ENCODE measurements around the gene EGF. TPM values are rescaled to one million over a fixed set of nuclear protein-coding genes. Genes with fewer than 3 reads are reported as not detected.
"Not testable (repeated sequence)": the region's sequence is repeated elsewhere in the genome, so short reads cannot be mapped to it uniquely, and the experiment has no call there.

Gene EGF
- total RNA-seq, 1 experiment from 2014 or later, result not detected

DNA sequence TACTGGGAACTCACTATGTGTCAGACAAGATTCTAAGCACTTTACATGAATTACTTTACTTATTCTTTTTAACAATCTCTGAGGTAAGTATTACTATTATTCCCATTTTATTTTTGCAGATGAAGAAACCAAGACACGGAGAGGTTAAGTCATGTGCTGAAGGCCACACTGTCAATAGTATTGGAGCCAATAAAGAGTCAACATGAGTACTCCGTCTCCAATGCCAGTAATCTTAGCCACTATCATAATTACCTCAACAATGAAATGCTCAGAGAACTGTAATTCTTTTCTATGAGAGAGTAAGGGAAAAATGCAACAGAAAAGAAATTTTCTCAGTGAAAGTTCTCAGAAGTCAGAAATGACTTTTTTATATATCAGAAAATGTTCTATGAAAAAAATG is 12.7 kb downstream of the EGF start:
- Histone ChIP-seq H3K9me2 (replicated peaks; ENCODE audit: insufficient read depth, low read length) (no peaks in the 10 kb centered on the region), H2AFZ (ENCODE audit: low read length) (no peak overlapping the region), H3K79me2 (ENCODE audit: low read length) (no peaks in the 10 kb centered on the region), H3K4me1 (ENCODE audit: low read length) (no peaks in the 10 kb centered on the region), H3K27me3 (ENCODE audit: low read length) (no peaks in the 10 kb centered on the region), H3K4me3 (ENCODE audit: low read length) (no peak overlapping the region), H3K9me3 (ENCODE audit: low read length) (no peaks in the 10 kb centered on the region), H4K20me1 (ENCODE audit: insufficient read depth, low read depth, low read length) (no peaks in the 10 kb centered on the region), H3K36me3 (ENCODE audit: insufficient read depth, low read length) (no peaks in the 10 kb centered on the region), H3K27ac (ENCODE audit: low read length) (no peak overlapping the region), H3K4me2 (ENCODE audit: low read depth, low read length, poor library complexity, severe bottlenecking) (no peak overlapping the region), H3K9ac (ENCODE audit: low read length) (no peak overlapping the region)
- no peak for DNase-seq

DNA sequence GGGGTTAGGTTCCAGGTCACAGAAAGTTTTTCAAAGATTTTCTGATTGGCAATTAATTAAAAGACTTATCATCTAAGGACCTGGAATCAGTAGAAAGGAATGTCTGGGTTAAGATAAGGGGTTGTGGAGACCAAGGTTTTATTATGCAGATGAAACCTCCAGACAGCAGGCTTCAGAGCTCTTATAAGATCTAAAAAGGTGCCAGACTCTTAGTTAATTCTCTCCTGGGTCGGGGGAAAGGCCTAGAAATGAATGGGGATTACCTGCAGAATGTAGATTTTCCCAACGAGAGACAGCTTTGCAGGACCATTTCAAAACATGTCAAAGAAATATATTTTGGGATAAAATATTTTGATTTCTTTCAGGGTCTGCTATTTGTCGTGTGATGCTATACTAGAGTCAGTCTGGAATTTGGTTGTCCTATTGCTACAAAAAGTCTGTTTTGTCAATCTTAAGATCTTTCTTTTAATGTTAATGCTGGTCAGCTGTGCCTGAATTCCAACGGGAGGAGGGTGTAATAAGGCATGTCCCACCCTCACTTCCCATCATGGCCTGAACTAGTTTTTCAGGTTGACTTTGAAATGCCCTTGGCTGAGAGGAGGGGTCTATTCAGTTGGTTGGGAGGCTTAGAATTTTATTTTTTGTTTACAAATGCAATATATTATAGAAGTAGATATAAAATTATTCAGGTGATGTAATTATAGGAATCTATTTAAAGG is 15.8 kb downstream of the EGF start:
- H2AFZ ChIP-seq (ENCODE audit: low read length), result no peak overlapping the region
- no peak for DNase-seq
- no peaks in the 10 kb centered on the region for H3K79me2 ChIP-seq (ENCODE audit: low read length)
- H3K4me2 ChIP-seq (ENCODE audit: low read depth, low read length, poor library complexity, severe bottlenecking), result no peak overlapping the region
- H3K9me2 ChIP-seq (replicated peaks; ENCODE audit: insufficient read depth, low read length), result no peaks in the 10 kb centered on the region
- no peak overlapping the region for H3K4me3 ChIP-seq (ENCODE audit: low read length)
- H4K20me1 ChIP-seq (ENCODE audit: insufficient read depth, low read depth, low read length), result no peaks in the 10 kb centered on the region
- H3K36me3 ChIP-seq (ENCODE audit: insufficient read depth, low read length), result no peaks in the 10 kb centered on the region
- H3K9ac ChIP-seq (ENCODE audit: low read length), result no peak overlapping the region
- no peaks in the 10 kb centered on the region for H3K4me1 ChIP-seq (ENCODE audit: low read length)
- H3K27ac ChIP-seq (ENCODE audit: low read length), result no peak overlapping the region
- no peaks in the 10 kb centered on the region for H3K27me3 ChIP-seq (ENCODE audit: low read length)
- no peaks in the 10 kb centered on the region for H3K9me3 ChIP-seq (ENCODE audit: low read length)

DNA sequence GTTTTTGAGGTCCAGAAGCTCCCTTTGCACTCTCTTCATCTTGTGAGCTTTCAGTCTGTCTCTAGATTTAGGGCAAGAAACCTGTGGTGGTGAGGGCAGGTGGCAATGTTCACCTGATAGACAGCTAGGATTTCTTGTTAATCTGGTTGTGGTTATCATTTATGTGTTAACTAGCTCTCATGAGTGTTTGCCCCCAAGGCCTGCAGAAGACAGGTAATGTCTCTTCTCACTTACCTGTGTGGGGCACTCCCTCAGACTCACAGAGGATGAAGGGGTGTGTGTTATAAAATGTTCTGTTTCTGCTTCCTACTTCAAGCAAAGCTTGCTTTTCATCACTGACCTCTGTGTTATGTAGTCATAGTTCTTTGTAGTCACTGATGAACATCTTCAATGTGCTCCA is 17.8 kb downstream of the EGF start:
- Histone ChIP-seq H3K4me3 (ENCODE audit: low read length) (no peak overlapping the region), H3K9ac (ENCODE audit: low read length) (no peak overlapping the region), H3K4me2 (ENCODE audit: low read depth, low read length, poor library complexity, severe bottlenecking) (no peak overlapping the region), H3K9me3 (ENCODE audit: low read length) (no peaks in the 10 kb centered on the region), H3K4me1 (ENCODE audit: low read length) (no peaks in the 10 kb centered on the region), H3K9me2 (replicated peaks; ENCODE audit: insufficient read depth, low read length) (no peaks in the 10 kb centered on the region), H2AFZ (ENCODE audit: low read length) (no peak overlapping the region), H3K36me3 (ENCODE audit: insufficient read depth, low read length) (no peaks in the 10 kb centered on the region), H4K20me1 (ENCODE audit: insufficient read depth, low read depth, low read length) (no peaks in the 10 kb centered on the region), H3K79me2 (ENCODE audit: low read length) (no peaks in the 10 kb centered on the region), H3K27me3 (ENCODE audit: low read length) (no peaks in the 10 kb centered on the region), H3K27ac (ENCODE audit: low read length) (no peak overlapping the region)
- DNase-seq, result no peak

DNA sequence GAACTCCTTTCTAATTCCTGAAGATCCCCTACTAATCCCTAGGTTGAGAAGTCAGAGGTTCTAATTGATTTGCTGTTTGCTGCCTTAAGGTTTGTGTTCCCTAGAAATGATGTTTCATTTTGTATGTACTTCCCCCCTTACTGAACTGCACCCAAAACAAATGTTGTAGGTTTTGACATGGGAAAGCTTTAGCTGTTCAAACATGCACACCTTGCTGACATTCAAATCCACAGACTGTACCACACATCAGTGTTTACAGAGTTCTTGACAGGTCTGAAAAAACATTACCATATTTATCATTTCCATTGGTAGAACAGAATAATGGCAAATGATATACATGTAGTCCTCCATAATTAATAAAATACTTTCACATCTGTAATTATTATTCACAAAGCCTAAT is 18.2 kb downstream of the EGF start:
- H3K9me3 ChIP-seq (ENCODE audit: low read length), result no peaks in the 10 kb centered on the region
- H3K9me2 ChIP-seq (replicated peaks; ENCODE audit: insufficient read depth, low read length), result no peaks in the 10 kb centered on the region
- no peak overlapping the region for H3K27ac ChIP-seq (ENCODE audit: low read length)
- H3K9ac ChIP-seq (ENCODE audit: low read length), result no peak overlapping the region
- H3K4me1 ChIP-seq (ENCODE audit: low read length), result no peaks in the 10 kb centered on the region
- H3K36me3 ChIP-seq (ENCODE audit: insufficient read depth, low read length), result no peaks in the 10 kb centered on the region
- no peak overlapping the region for H2AFZ ChIP-seq (ENCODE audit: low read length)
- no peaks in the 10 kb centered on the region for H4K20me1 ChIP-seq (ENCODE audit: insufficient read depth, low read depth, low read length)
- DNase-seq, result peak; percentile 34
- H3K4me3 ChIP-seq (ENCODE audit: low read length), result no peak overlapping the region
- no peaks in the 10 kb centered on the region for H3K27me3 ChIP-seq (ENCODE audit: low read length)
- H3K4me2 ChIP-seq (ENCODE audit: low read depth, low read length, poor library complexity, severe bottlenecking), result no peak overlapping the region
- H3K79me2 ChIP-seq (ENCODE audit: low read length), result no peaks in the 10 kb centered on the region

DNA sequence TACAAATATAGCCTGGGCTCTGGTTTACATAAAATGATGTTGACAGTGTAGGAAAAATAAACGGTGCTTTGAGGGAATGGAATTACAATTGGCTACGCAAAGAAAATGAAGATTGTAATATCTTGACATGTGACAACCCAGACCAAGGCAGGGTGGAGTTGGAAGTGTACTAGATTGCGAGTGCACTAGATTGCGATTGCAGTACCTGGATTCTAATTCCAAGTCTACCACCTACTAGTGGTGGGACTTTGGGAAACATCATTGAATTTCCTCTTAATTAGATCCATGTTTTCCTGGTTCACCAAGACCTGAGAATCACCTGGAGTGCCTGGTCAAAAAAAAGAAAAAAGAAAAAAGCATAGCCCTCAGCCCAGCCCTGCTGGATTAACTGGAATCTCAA is 18.6 kb downstream of the EGF start:
- H3K27ac ChIP-seq (ENCODE audit: low read length), result no peak overlapping the region
- H3K4me3 ChIP-seq (ENCODE audit: low read length), result no peak overlapping the region
- H3K4me2 ChIP-seq (ENCODE audit: low read depth, low read length, poor library complexity, severe bottlenecking), result no peak overlapping the region
- H3K4me1 ChIP-seq (ENCODE audit: low read length), result no peaks in the 10 kb centered on the region
- no peak overlapping the region for H3K9ac ChIP-seq (ENCODE audit: low read length)
- no peak overlapping the region for H2AFZ ChIP-seq (ENCODE audit: low read length)
- H3K9me2 ChIP-seq (replicated peaks; ENCODE audit: insufficient read depth, low read length), result no peaks in the 10 kb centered on the region
- no peaks in the 10 kb centered on the region for H3K9me3 ChIP-seq (ENCODE audit: low read length)
- no peaks in the 10 kb centered on the region for H3K36me3 ChIP-seq (ENCODE audit: insufficient read depth, low read length)
- H3K27me3 ChIP-seq (ENCODE audit: low read length), result no peaks in the 10 kb centered on the region
- H3K79me2 ChIP-seq (ENCODE audit: low read length), result no peaks in the 10 kb centered on the region
- DNase-seq, result no peak
- no peaks in the 10 kb centered on the region for H4K20me1 ChIP-seq (ENCODE audit: insufficient read depth, low read depth, low read length)

DNA sequence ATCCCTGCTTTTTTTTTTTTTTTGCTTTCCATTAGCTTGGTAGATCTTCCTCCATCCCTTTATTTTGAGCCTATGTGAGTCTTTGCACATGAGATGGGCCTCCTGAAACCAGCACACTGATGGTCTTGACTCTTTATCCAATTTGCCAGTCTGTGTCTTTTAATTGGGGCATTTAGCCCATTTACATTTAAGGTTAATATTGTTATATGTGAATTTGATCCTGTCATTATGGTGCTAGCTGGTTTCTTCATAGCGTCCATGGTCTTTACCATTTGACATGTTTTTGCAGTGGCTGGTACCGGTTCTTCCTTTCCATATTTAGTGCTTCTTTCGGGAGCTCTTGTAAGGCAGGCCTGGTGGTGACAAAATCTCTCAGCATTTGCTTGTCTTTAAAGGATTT is 24.7 kb downstream of the EGF start:
- not testable (repeated sequence) for H3K4me3 ChIP-seq (ENCODE audit: low read length); H4K20me1 ChIP-seq (ENCODE audit: insufficient read depth, low read depth, low read length); H3K4me1 ChIP-seq (ENCODE audit: low read length); H3K9ac ChIP-seq (ENCODE audit: low read length); H3K27ac ChIP-seq (ENCODE audit: low read length); H3K9me2 ChIP-seq (replicated peaks; ENCODE audit: insufficient read depth, low read length); H3K36me3 ChIP-seq (ENCODE audit: insufficient read depth, low read length); H3K9me3 ChIP-seq (ENCODE audit: low read length); DNase-seq; H2AFZ ChIP-seq (ENCODE audit: low read length); H3K4me2 ChIP-seq (ENCODE audit: low read depth, low read length, poor library complexity, severe bottlenecking); H3K27me3 ChIP-seq (ENCODE audit: low read length); H3K79me2 ChIP-seq (ENCODE audit: low read length)

DNA sequence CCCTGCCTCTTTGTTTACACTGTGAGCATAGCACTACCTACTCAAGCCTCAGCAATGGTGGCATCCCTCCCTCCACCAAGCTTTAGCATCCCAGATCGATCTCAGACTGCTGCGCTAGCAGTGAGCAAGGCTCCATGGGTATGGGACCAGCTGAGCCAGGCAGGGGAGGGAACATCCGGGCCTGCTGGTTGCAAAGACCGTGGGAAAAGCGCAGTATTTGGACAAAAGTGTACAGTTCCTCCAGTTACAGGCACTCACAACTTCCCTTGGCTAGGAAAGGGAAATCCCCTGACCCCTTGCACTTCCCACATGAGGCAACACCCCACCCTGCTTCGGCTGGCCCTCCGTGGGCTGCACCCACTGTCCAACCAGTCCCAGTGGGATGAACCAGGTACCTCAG is 26.5 kb downstream of the EGF start:
- Histone ChIP-seq H3K9ac (ENCODE audit: low read length) (no peak overlapping the region), H3K36me3 (ENCODE audit: insufficient read depth, low read length) (no peaks in the 10 kb centered on the region), H3K4me3 (ENCODE audit: low read length) (no peak overlapping the region), H3K9me3 (ENCODE audit: low read length) (no peaks in the 10 kb centered on the region), H4K20me1 (ENCODE audit: insufficient read depth, low read depth, low read length) (no peaks in the 10 kb centered on the region), H3K4me2 (ENCODE audit: low read depth, low read length, poor library complexity, severe bottlenecking) (no peak overlapping the region), H3K4me1 (ENCODE audit: low read length) (no peaks in the 10 kb centered on the region), H2AFZ (ENCODE audit: low read length) (no peak overlapping the region), H3K9me2 (replicated peaks; ENCODE audit: insufficient read depth, low read length) (no peaks in the 10 kb centered on the region), H3K27me3 (ENCODE audit: low read length) (no peaks in the 10 kb centered on the region), H3K79me2 (ENCODE audit: low read length) (no peaks in the 10 kb centered on the region), H3K27ac (ENCODE audit: low read length) (no peak overlapping the region)
- DNase-seq, result no peak

DNA sequence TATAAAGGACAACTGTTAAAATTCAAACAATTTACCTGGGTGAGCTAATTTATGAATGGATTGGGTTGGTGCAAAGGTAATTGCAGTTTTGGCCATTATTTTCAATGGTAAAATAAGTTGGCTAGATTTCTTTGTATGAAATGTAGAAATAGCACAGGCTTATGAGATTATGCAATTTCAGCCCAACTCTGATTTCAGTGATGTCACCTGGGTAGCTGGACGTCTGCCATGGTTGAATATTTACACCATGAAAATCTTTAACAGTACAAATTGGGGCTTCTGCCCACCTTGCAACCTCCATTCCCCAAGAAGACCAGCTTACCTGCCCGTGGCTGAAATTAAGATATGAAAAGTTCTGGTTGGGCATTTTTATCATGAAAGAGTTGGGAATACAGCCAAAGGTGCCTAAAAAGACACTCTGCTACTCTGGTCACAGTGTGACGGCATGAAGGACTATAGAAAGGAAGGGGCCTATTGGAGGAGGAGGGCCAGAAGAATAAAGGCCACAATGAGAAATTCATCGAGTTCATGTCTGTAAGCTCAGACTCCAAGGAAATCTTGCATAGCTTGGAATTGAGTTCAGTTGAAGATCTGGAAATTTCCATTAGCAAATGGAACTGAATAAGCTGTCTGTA is 29.7 kb downstream of the EGF start:
- Histone ChIP-seq H3K27ac (ENCODE audit: low read length) (no peak overlapping the region), H3K4me3 (ENCODE audit: low read length) (no peak overlapping the region), H3K4me2 (ENCODE audit: low read depth, low read length, poor library complexity, severe bottlenecking) (no peak overlapping the region), H4K20me1 (ENCODE audit: insufficient read depth, low read depth, low read length) (no peaks in the 10 kb centered on the region), H3K79me2 (ENCODE audit: low read length) (no peaks in the 10 kb centered on the region), H3K27me3 (ENCODE audit: low read length) (no peaks in the 10 kb centered on the region), H3K9me3 (ENCODE audit: low read length) (no peaks in the 10 kb centered on the region), H3K9me2 (replicated peaks; ENCODE audit: insufficient read depth, low read length) (no peaks in the 10 kb centered on the region), H3K4me1 (ENCODE audit: low read length) (no peaks in the 10 kb centered on the region), H3K9ac (ENCODE audit: low read length) (no peak overlapping the region), H3K36me3 (ENCODE audit: insufficient read depth, low read length) (no peaks in the 10 kb centered on the region), H2AFZ (ENCODE audit: low read length) (no peak overlapping the region)
- no peak for DNase-seq
